KBM-7 (cell line): ENCODE results near the gene ANKRD11.
"Not testable (repeated sequence)": the region's sequence is repeated elsewhere in the genome, so short reads cannot be mapped to it uniquely, and the experiment has no call there.

Experiments used
- DNase-seq: peaks from one replicate; pipeline ENCODE4 v3.0.0-alpha.2; 2015
- in situ Hi-C: fragments of 300-500 bp; cut with MboI; formaldehyde crosslinking; loops from 2 replicates; pipeline ENCODE4 v1.14.3; 2020; ENCODE audit warnings: low sequenced_read_pairs, low pct_unique_long_range_greater_than_20kb, mixed read lengths

ANKRD11 gene

GRCh38 chr16:89272631-89273030 lies 217.7 kb downstream of the ANKRD11 start:
- no peak for DNase-seq
- in situ Hi-C loops = no loop called here

- no peak for DNase-seq
- in situ Hi-C loops = no loop called here
Measured at GRCh38 chr16:89270666-89271345, 219.6 kb downstream of the ANKRD11 start.

- in situ Hi-C loops = no loop called here
- no peak for DNase-seq
Measured at GRCh38 chr16:89269805-89270665, 220.3 kb downstream of the ANKRD11 start.

- no peak for DNase-seq
- in situ Hi-C loops = no loop called here
Measured at GRCh38 chr16:89268987-89269735, 221.2 kb downstream of the ANKRD11 start.

- in situ Hi-C loops = no loop called here
- no peak for DNase-seq
Measured at GRCh38 chr16:89268585-89268984, 221.8 kb downstream of the ANKRD11 start.

- in situ Hi-C loops, DNase-seq: not testable (repeated sequence)
Measured at GRCh38 chr16:89267746-89268145, 222.6 kb downstream of the ANKRD11 start.

GRCh38 chr16:89266521-89267134 lies 223.7 kb downstream of the ANKRD11 start:
- no peak for DNase-seq
- in situ Hi-C loops = no loop called here

GRCh38 chr16:89265647-89266046 lies 224.7 kb downstream of the ANKRD11 start:
- in situ Hi-C loops = no loop called here
- no peak for DNase-seq

GRCh38 chr16:89264800-89265550 lies 225.4 kb downstream of the ANKRD11 start:
- DNase-seq = no peak
- in situ Hi-C loops = no loop called here

GRCh38 chr16:89261691-89262563 lies 228.4 kb downstream of the ANKRD11 start:
- no peak for DNase-seq
- in situ Hi-C loops = no loop called here

- DNase-seq, in situ Hi-C loops: not testable (repeated sequence)
Measured at GRCh38 chr16:89259901-89260300, 230.5 kb downstream of the ANKRD11 start.

GRCh38 chr16:89257757-89258465 lies 232.4 kb downstream of the ANKRD11 start:
- in situ Hi-C loops = no loop called here
- no peak for DNase-seq

GRCh38 chr16:89257281-89257731 lies 233.1 kb downstream of the ANKRD11 start:
- DNase-seq = no peak
- in situ Hi-C loops = no loop called here

- in situ Hi-C loops = no loop called here
- DNase-seq = no peak
Measured at GRCh38 chr16:89256651-89257254, 233.6 kb downstream of the ANKRD11 start.

GRCh38 chr16:89253548-89254287 lies 236.6 kb downstream of the ANKRD11 start:
- in situ Hi-C loops = no loop called here
- DNase-seq = peak; percentile 50
